PC-3 (cell line): ENCODE data around the gene SPAG6.

Source experiments
- EZH2phosphoT487 ChIP-seq: fragments of 300-600 bp; sonication (generic); IDR thresholded peaks from 2 replicates; pipeline ENCODE4 v1.6.1; 2018; ENCODE audit warnings: mild to moderate bottlenecking, antibody characterized with exemption, low read length, borderline replicate concordance
- TF ChIP-seq, protein P1 (sequence below): fragments of 300-600 bp; sonication (generic); conservative IDR thresholded peaks from 2 replicates; pipeline ENCODE4 v1.5.1; 2017; ENCODE audit warnings: antibody characterized with exemption, low read depth, mild to moderate bottlenecking, low read length

DNA sequence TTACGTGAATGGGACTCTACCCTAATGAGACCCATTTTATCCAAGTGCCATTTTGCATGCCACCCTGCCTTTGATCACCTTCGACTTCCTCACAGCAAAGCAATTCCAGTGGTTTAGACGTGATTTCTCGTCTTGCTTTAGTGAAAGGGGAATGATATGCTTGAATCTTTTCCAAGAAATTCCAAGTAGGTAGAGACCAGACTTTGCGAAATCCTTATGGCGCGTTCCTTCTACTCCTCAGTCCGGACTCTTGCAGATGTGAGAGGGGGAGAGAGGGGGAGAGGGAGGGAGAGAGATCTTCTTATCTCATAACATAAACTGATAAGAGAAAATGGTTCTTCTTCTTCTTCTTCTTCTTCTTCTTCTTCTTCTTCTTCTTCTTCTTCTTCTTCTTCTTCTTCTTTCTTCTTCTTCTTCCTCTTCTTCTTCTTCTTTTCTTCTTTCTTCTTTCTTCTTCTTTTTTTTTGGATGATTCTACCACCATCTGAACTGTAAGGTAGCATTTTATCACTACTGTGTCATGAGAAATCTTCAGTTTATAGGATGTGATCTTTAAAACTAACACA, 883 bp downstream of the SPAG6 start:
- TF ChIP-seq, protein P1, sequence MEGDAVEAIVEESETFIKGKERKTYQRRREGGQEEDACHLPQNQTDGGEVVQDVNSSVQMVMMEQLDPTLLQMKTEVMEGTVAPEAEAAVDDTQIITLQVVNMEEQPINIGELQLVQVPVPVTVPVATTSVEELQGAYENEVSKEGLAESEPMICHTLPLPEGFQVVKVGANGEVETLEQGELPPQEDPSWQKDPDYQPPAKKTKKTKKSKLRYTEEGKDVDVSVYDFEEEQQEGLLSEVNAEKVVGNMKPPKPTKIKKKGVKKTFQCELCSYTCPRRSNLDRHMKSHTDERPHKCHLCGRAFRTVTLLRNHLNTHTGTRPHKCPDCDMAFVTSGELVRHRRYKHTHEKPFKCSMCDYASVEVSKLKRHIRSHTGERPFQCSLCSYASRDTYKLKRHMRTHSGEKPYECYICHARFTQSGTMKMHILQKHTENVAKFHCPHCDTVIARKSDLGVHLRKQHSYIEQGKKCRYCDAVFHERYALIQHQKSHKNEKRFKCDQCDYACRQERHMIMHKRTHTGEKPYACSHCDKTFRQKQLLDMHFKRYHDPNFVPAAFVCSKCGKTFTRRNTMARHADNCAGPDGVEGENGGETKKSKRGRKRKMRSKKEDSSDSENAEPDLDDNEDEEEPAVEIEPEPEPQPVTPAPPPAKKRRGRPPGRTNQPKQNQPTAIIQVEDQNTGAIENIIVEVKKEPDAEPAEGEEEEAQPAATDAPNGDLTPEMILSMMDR = no peak
- no peak for TF ChIP-seq EZH2phosphoT487
